ENCODE data around the gene CCDC9.
A peak's percentile ranks its signal among the peaks of the same experiment; 100 is the strongest.

DNA sequence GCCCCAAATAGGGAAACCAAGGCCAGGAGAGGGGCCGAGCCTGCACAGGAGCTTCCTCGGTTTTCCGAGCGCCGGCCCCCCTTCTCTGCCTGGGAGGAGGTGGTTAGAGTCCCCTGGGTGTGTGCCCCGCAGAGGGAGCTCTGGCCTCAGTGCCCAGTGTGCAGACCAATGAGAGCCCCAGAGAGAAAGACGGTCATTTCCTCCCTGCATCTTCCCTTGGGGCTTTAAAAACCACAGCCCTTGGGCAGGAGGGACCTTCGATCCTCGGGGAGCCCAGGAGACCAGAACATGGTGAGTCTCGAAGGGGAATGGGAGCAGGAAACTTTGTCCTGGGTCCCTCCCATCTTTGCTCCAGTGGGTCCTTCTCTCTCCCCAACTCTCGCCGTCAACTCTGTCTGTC is 53.3 kb downstream of the CCDC9 start, which contains the start of gene C5AR1:
- TF ChIP-seq CTCF (conservative IDR thresholded peaks at IDR 0.05; ENCODE audit: low read depth in 2 of 2) (peak in 1 of 2 experiments; percentile 27; a peak in 1 of 4 replicates), EZH2 (IDR thresholded peaks at IDR 0.05; ENCODE audit: low read depth, unreplicated experiment) (no peak), POLR2AphosphoS5 (IDR thresholded peaks at IDR 0.05; ENCODE audit: low read depth) (no peak), EZH2phosphoT487 (IDR thresholded peaks at IDR 0.05; ENCODE audit: unreplicated experiment) (no peak), REST (IDR thresholded peaks at IDR 0.05; ENCODE audit: unreplicated experiment) (no peak), JUNB (IDR thresholded peaks at IDR 0.05; ENCODE audit: unreplicated experiment) (no peak), CREB1 (CRISPR knock-in tag; IDR thresholded peaks at IDR 0.05; ENCODE audit: low read depth) (no peak), ETS1 (IDR thresholded peaks at IDR 0.05) (no peak), ZNF114 (CRISPR knock-in tag; IDR thresholded peaks at IDR 0.05) (no peak), STAT1 (IDR thresholded peaks at IDR 0.05; ENCODE audit: unreplicated experiment) (no peak), ZNF331 (CRISPR knock-in tag; IDR thresholded peaks at IDR 0.05; ENCODE audit: low read depth) (no peak), ZNF462 (CRISPR knock-in tag; IDR thresholded peaks at IDR 0.05) (no peak)

Data from GM23338 (cell line).